ENCODE measurements around the gene EPGN.

- no peak for TF ChIP-seq POLR2A (IDR thresholded peaks at IDR 0.05; ENCODE audit: low read depth, low read length)
- TF ChIP-seq, protein P1, sequence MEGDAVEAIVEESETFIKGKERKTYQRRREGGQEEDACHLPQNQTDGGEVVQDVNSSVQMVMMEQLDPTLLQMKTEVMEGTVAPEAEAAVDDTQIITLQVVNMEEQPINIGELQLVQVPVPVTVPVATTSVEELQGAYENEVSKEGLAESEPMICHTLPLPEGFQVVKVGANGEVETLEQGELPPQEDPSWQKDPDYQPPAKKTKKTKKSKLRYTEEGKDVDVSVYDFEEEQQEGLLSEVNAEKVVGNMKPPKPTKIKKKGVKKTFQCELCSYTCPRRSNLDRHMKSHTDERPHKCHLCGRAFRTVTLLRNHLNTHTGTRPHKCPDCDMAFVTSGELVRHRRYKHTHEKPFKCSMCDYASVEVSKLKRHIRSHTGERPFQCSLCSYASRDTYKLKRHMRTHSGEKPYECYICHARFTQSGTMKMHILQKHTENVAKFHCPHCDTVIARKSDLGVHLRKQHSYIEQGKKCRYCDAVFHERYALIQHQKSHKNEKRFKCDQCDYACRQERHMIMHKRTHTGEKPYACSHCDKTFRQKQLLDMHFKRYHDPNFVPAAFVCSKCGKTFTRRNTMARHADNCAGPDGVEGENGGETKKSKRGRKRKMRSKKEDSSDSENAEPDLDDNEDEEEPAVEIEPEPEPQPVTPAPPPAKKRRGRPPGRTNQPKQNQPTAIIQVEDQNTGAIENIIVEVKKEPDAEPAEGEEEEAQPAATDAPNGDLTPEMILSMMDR (IDR thresholded peaks at IDR 0.05; ENCODE audit: extremely low read depth in 1 of 2, insufficient read depth in 1 of 2, low read depth in 1 of 2, low read length in 2 of 2): no peak
- TF ChIP-seq POLR2AphosphoS5 (IDR thresholded peaks at IDR 0.05; ENCODE audit: insufficient read depth, low read depth, low read length): no peak
These were observed 21.0 kb downstream of the EPGN start for GRCh38 chr4:74329307-74329706.
